ENCODE data around the gene OR6X1. TPM values are rescaled to one million over a fixed set of nuclear protein-coding genes. Genes with fewer than 3 reads are reported as not detected.
A peak's percentile ranks its signal among the peaks of the same experiment; 100 is the strongest.
"Not testable (repeated sequence)": the region's sequence is repeated elsewhere in the genome, so short reads cannot be mapped to it uniquely, and the experiment has no call there.

The OR6X1 gene
- total and polyA plus RNA-seq, 7 experiments from 2014 or later: not detected

DNA sequence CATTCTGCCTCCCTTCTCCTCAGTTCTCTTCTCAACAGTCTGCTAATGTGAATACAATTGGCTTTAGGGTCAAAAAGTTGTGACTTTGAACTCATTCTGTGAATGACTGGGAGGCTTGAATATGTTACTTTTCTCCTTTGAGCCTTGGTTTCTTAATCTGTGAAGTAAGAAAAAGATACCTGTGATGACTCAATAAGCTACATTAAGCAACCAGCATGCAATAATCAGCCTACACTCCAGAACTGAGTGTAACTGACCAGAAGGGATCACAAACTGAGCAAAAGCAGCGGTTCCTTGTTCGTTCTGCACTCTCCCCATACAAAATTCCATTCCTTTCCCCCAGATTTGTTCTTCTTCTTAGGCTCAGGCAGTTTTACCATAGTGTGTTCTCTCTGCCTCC, 36.3 kb downstream of the OR6X1 start:
- intact Hi-C loops (cut with micrococcal nuclease): no loop called here
- Histone ChIP-seq H3K4me1 (ENCODE audit: control insufficient read depth in 2 of 2, insufficient read depth in 2 of 2, low read length in 2 of 2) (no peaks in the 10 kb centered on the region), H3K27me3 (ENCODE audit: control insufficient read depth in 2 of 2, insufficient read depth in 2 of 2, low read length in 2 of 2) (no peaks in the 10 kb centered on the region), H3K36me3 (ENCODE audit: control insufficient read depth in 2 of 3, insufficient read depth in 3 of 3, low read length in 3 of 3) (no peaks in the 10 kb centered on the region), H3K9me3 (ENCODE audit: control insufficient read depth in 2 of 3, low read length in 3 of 3) (no peaks in the 10 kb centered on the region), H3K27ac (ENCODE audit: low read depth, low read length) (no peak overlapping the region), H3K4me3 (ENCODE audit: low read length) (no peak overlapping the region)
- Mint-ChIP-seq H3K9me3 (peaks cover 0 to 2% (median 0%) of the 10 kb centered on the region in 11 donors), H3K27ac (no peak overlapping the region), H3K4me3 (no peak overlapping the region), H3K4me1 (peaks cover 0 to 1% (median 0%) of the 10 kb centered on the region in 7 donors), H3K27me3 (peaks cover 10 to 36% (median 20%) of the 10 kb centered on the region in 5 donors), H3K36me3 (peaks cover 0 to 2% (median under 1%) of the 10 kb centered on the region in 5 donors)
- POLR2A ChIA-PET: no interaction called here
- DNase-seq (no peak), ATAC-seq (no peak)
- CTCF ChIA-PET: interaction anchor here (1.2 kb wide), 1 partner anchor 11 kb away, joined by 4 read pairs; no protein-coding TSS in a partner anchor

DNA sequence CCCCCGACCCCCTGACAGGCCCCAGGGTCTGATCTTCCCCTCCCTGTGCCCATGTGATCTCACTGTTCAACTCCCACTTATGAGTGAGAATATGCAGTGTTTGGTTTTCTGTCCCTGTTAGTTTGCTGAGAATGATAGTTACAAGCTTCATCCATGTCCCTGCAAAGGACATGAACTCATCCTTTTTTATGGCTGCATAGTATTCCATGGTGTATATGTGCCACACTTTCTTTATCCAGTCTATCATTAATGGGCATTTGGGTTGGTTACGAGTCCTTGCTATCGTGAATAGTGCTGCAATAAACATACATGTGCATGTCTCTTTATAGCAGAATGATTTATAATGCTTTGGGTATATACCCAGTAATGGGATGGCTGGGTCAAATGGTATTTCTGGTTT, 41.7 kb downstream of the OR6X1 start:
- H3K27ac ChIP-seq (ENCODE audit: low read depth, low read length); H3K27ac Mint-ChIP-seq; H3K4me1 Mint-ChIP-seq; CTCF ChIA-PET; H3K36me3 ChIP-seq (ENCODE audit: control insufficient read depth in 2 of 3, insufficient read depth in 3 of 3, low read length in 3 of 3); H3K9me3 Mint-ChIP-seq; H3K9me3 ChIP-seq (ENCODE audit: control insufficient read depth in 2 of 3, low read length in 3 of 3); H3K36me3 Mint-ChIP-seq; intact Hi-C loops (cut with micrococcal nuclease); H3K27me3 ChIP-seq (ENCODE audit: control insufficient read depth in 2 of 2, insufficient read depth in 2 of 2, low read length in 2 of 2); H3K4me1 ChIP-seq (ENCODE audit: control insufficient read depth in 2 of 2, insufficient read depth in 2 of 2, low read length in 2 of 2); DNase-seq; ATAC-seq; H3K4me3 Mint-ChIP-seq; POLR2A ChIA-PET; H3K4me3 ChIP-seq (ENCODE audit: low read length): not testable (repeated sequence)
- H3K27me3 Mint-ChIP-seq: peaks cover 10 to 41% (median 29%) of the 10 kb centered on the region in 5 donors

DNA sequence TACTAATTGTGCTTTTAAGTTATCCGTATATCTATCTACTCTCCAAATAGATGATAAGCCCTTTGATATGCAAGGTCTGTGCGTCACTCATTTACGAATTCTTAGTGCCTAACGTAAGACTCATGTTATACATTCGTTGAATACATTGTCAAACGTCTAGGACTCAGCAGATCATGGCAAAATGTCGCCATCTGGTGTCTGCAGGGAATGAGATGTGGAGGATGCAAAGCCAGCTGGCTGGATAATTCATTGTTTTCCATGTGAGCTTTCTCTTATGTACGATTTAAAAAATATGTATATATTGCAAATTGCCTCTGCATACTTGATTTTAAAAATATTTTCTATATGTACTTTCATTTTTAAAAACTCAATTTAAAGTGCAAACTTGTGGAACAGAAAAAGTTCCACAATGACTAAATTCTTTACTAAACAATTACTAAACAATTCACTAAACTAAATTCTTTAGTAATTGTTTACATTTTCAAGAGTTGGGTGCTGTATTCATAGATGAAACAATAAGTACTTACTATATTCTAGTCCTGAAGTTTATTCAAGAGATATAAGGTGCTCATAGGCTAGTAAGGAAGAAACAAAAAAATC, 46.6 kb downstream of the OR6X1 start:
- Histone ChIP-seq H3K27ac (ENCODE audit: low read depth, low read length) (no peak overlapping the region), H3K4me1 (ENCODE audit: control insufficient read depth in 2 of 2, insufficient read depth in 2 of 2, low read length in 2 of 2) (no peaks in the 10 kb centered on the region), H3K4me3 (ENCODE audit: low read length) (no peak overlapping the region), H3K9me3 (ENCODE audit: control insufficient read depth in 2 of 3, low read length in 3 of 3) (no peaks in the 10 kb centered on the region), H3K36me3 (ENCODE audit: control insufficient read depth in 2 of 3, insufficient read depth in 3 of 3, low read length in 3 of 3) (no peaks in the 10 kb centered on the region), H3K27me3 (ENCODE audit: control insufficient read depth in 2 of 2, insufficient read depth in 2 of 2, low read length in 2 of 2) (no peaks in the 10 kb centered on the region)
- intact Hi-C loops (cut with micrococcal nuclease): loop anchor here (1.0 to 2.0 kb wide), 5 partner anchors 26 to 301 kb away; no protein-coding TSS in a partner anchor
- Mint-ChIP-seq H3K27ac (peak overlapping the region in 1 of 9 donors; percentile 18), H3K27me3 (peaks cover 9 to 21% (median 17%) of the 10 kb centered on the region in 5 donors), H3K4me3 (no peak overlapping the region), H3K36me3 (no peaks in the 10 kb centered on the region), H3K4me1 (peaks cover 0 to 4% (median 0%) of the 10 kb centered on the region in 7 donors), H3K9me3 (peaks cover 0 to 1% (median 0%) of the 10 kb centered on the region in 11 donors)
- ATAC-seq (peak; percentile 63), DNase-seq (peak; percentile 29 to 70 (median 58))
- ChIA-PET CTCF (interaction anchor here (0.6 to 7.5 kb wide), 12 partner anchors 9 to 127 kb away, joined by 3 to 99 read pairs (median 5); no protein-coding TSS in a partner anchor), POLR2A (interaction anchor here (1.0 kb wide), 1 partner anchor 34 kb away, joined by 3 read pairs; no protein-coding TSS in a partner anchor)

DNA sequence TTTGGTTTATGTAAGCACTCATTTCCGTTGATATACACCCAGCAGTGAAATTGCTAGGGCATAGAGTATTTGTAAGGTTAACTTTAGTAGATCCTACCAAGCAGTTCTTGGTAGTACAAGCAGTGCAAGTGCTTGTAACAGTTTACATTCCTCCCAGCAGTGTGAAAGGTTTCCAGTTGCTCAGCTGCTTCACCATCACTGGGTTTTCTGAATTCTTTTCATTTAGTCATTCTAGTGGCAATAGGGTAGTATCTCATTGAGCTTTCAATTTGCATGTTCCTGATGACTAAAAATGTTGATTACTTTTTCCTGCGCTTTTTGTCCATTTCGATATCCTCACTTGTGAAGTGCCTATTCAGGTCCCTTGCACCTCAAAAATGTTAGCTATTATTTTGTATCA, 47.1 kb downstream of the OR6X1 start:
- ChIA-PET POLR2A (interaction anchor here (1.0 kb wide), 1 partner anchor 35 kb away, joined by 3 read pairs; no protein-coding TSS in a partner anchor), CTCF (interaction anchor here (0.6 to 7.5 kb wide), 10 partner anchors 8 to 127 kb away, joined by 3 to 99 read pairs (median 5); no protein-coding TSS in a partner anchor)

DNA sequence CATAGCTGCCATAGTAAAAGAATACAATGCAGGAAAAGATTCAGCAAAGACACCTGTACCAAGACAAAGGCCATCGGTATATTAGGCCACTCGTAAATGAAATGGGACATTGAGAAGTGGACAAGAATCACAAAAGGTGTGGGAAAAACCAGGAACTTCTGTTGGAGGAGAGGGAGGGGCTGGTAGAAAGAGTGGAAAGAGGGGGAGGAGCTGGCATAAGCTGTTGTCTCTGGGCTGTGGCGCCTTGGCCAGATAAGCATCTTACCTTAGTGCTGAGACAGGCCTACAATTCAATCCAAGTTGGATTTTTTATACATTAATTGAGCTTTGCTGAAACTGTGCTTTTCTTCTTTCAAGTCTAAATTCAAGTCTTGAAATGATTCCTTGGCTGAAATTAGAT, 50.0 kb downstream of the OR6X1 start:
- CTCF ChIA-PET: interaction anchor here (7.5 kb wide), 1 partner anchor 63 kb away, joined by 99 read pairs; no protein-coding TSS in a partner anchor
- Histone ChIP-seq H3K9me3 (ENCODE audit: control insufficient read depth in 2 of 3, low read length in 3 of 3) (no peaks in the 10 kb centered on the region), H3K27me3 (ENCODE audit: control insufficient read depth in 2 of 2, insufficient read depth in 2 of 2, low read length in 2 of 2) (no peaks in the 10 kb centered on the region), H3K4me1 (ENCODE audit: control insufficient read depth in 2 of 2, insufficient read depth in 2 of 2, low read length in 2 of 2) (no peaks in the 10 kb centered on the region), H3K4me3 (ENCODE audit: low read length) (no peak overlapping the region), H3K36me3 (ENCODE audit: control insufficient read depth in 2 of 3, insufficient read depth in 3 of 3, low read length in 3 of 3) (no peaks in the 10 kb centered on the region), H3K27ac (ENCODE audit: low read depth, low read length) (no peak overlapping the region)
- Mint-ChIP-seq H3K27me3 (peaks cover 14 to 21% (median 16%) of the 10 kb centered on the region in 5 donors), H3K9me3 (peaks cover 0 to 3% (median 0%) of the 10 kb centered on the region in 11 donors), H3K27ac (no peak overlapping the region), H3K36me3 (peaks cover 0 to 3% (median 0%) of the 10 kb centered on the region in 5 donors), H3K4me1 (peaks cover 0 to 4% (median 0%) of the 10 kb centered on the region in 7 donors), H3K4me3 (no peak overlapping the region)
- POLR2A ChIA-PET: no interaction called here
- DNase-seq (no peak), ATAC-seq (no peak)
- intact Hi-C loops (cut with micrococcal nuclease): no loop called here

More for the DNA sequence above, 47.1 kb downstream of the OR6X1 start:
- H3K36me3 Mint-ChIP-seq: no peaks in the 10 kb centered on the region
- no peak for DNase-seq
- peaks cover 0 to 1% (median 0%) of the 10 kb centered on the region in 11 donors for H3K9me3 Mint-ChIP-seq
- Histone ChIP-seq H3K27ac (ENCODE audit: low read depth, low read length) (no peak overlapping the region), H3K4me1 (ENCODE audit: control insufficient read depth in 2 of 2, insufficient read depth in 2 of 2, low read length in 2 of 2) (no peaks in the 10 kb centered on the region), H3K4me3 (ENCODE audit: low read length) (no peak overlapping the region), H3K36me3 (ENCODE audit: control insufficient read depth in 2 of 3, insufficient read depth in 3 of 3, low read length in 3 of 3) (no peaks in the 10 kb centered on the region), H3K27me3 (ENCODE audit: control insufficient read depth in 2 of 2, insufficient read depth in 2 of 2, low read length in 2 of 2) (no peaks in the 10 kb centered on the region), H3K9me3 (ENCODE audit: control insufficient read depth in 2 of 3, low read length in 3 of 3) (no peaks in the 10 kb centered on the region)
- no peak overlapping the region for H3K4me3 Mint-ChIP-seq
- no peak for ATAC-seq
- H3K4me1 Mint-ChIP-seq: peaks cover 0 to 4% (median 0%) of the 10 kb centered on the region in 7 donors
- peaks cover 9 to 26% (median 12%) of the 10 kb centered on the region in 5 donors for H3K27me3 Mint-ChIP-seq
- intact Hi-C loops (cut with micrococcal nuclease): loop anchor here (1.0 to 2.0 kb wide), 5 partner anchors 26 to 300 kb away; no protein-coding TSS in a partner anchor
- H3K27ac Mint-ChIP-seq: peak overlapping the region in 1 of 9 donors; percentile 18

Data from naive thymus-derived CD4-positive, alpha-beta T cell (primary cell).